Measurements from ENCODE around the gene TSPO2.

The TSPO2 gene, protein sequence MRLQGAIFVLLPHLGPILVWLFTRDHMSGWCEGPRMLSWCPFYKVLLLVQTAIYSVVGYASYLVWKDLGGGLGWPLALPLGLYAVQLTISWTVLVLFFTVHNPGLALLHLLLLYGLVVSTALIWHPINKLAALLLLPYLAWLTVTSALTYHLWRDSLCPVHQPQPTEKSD

DNA sequence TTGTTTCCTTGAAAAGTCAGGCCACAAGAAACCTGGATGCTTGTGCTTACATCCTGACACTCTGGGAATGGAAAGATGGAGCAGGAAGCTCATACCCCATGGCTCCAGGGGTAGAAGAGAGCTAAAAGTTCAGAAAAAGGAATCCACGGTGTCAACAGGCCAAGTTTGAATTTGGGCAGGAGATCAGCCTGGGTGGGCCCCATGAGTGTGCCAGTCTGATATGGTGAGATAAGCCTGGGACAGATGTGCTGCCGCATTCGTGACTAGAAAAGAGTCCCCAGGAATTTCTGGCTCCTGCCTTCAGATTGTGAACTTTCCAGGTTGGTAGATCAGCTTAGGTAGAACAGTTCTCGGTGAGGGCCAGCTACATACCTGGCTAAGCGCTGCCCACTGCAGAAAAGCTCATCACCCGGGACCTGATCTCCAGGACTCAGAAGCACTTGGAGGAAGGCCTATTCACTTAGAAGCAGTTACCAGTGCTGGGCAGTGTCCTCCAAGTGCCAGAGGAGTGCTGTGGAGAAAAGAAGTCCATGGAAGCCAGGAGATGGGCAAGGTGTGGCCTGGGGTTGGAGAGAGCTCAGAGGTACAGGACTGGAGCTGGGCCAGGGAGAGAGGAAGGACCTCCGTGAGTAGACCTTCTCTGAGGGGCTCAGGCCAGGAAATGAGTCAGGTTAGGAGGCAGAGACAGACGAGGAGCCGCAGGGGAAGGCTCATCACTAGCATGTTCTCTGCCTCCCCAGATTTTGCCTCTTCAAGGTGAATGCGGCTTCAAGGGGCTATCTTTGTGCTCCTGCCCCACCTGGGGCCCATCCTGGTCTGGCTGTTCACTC lies at the start of gene TSPO2:
TSPO2 (plus strand) TSS at position 242 of the 830 bp plus-strand sequence; CDS start at position 761, 519 bp downstream.
- no peak within 1 kb of the TSS for H3K4me2 ChIP-seq (ENCODE audit: low read depth, low read length, poor library complexity, severe bottlenecking)
- H3K27ac ChIP-seq (ENCODE audit: low read depth, low read length) = no peak within 1 kb of the TSS

DNA sequence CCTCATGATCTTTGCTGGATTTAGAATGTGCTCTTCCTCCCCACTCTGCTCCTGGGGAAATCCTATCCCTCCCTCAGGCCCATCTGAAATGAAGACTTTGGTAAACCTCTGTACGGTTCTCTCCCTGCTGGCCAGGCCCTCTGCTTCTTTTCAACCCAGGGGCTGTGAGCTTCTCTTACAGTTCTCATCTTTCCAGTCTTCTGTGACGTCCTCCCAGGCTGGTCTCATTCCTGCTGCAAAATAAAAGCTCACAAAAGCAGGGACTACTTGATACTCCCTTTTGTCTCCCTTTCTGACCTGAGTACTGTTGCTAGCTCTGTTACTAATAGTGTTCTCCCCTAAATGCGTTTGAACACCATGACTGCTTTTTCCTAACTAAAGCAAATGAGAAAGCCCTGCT lies 49.5 kb upstream of the TSPO2 start:
- Histone ChIP-seq H3K9me2 (replicated peaks; ENCODE audit: insufficient read depth, low read length) (no peaks in the 10 kb centered on the region), H3F3A (ENCODE audit: insufficient read depth) (no peaks in the 10 kb centered on the region), H3K4me2 (ENCODE audit: low read depth, low read length, poor library complexity, severe bottlenecking) (no peak overlapping the region), H3K4me3 (ENCODE audit: insufficient read depth, low read length, poor library complexity, severe bottlenecking) (no peak overlapping the region), H3K27me3 (ENCODE audit: low read length) (0 out of 2 replicates have a peak, but pooled peaks cover 3% of the 10 kb centered on the region), H3K9ac (ENCODE audit: low read length) (no peak overlapping the region), H3K9me3 (ENCODE audit: insufficient read depth, low read length) (no peaks in the 10 kb centered on the region), H4K20me1 (ENCODE audit: low read depth, low read length) (no peaks in the 10 kb centered on the region), H3K27ac (ENCODE audit: low read depth, low read length) (no peak overlapping the region), H3K36me3 (ENCODE audit: low read length) (no peaks in the 10 kb centered on the region), H3K79me2 (ENCODE audit: insufficient read depth, low read length) (no peaks in the 10 kb centered on the region), H2AFZ (ENCODE audit: low read depth, low read length, severe bottlenecking) (no peak overlapping the region)
- TF ChIP-seq, protein P1, sequence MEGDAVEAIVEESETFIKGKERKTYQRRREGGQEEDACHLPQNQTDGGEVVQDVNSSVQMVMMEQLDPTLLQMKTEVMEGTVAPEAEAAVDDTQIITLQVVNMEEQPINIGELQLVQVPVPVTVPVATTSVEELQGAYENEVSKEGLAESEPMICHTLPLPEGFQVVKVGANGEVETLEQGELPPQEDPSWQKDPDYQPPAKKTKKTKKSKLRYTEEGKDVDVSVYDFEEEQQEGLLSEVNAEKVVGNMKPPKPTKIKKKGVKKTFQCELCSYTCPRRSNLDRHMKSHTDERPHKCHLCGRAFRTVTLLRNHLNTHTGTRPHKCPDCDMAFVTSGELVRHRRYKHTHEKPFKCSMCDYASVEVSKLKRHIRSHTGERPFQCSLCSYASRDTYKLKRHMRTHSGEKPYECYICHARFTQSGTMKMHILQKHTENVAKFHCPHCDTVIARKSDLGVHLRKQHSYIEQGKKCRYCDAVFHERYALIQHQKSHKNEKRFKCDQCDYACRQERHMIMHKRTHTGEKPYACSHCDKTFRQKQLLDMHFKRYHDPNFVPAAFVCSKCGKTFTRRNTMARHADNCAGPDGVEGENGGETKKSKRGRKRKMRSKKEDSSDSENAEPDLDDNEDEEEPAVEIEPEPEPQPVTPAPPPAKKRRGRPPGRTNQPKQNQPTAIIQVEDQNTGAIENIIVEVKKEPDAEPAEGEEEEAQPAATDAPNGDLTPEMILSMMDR (IDR thresholded peaks at IDR 0.05; ENCODE audit: insufficient read depth, low read length, poor library complexity, severe bottlenecking) = no peak
- no peak for TF ChIP-seq EZH2phosphoT487 (conservative IDR thresholded peaks at IDR 0.05; ENCODE audit: low read length)

More for the DNA sequence above, at the start of gene TSPO2:
- Histone ChIP-seq H3K27me3 (ENCODE audit: low read length) (no peaks in the 10 kb centered on the region), H2AFZ (ENCODE audit: low read depth, low read length, severe bottlenecking) (no peak within 1 kb of the TSS), H3F3A (ENCODE audit: insufficient read depth) (no peaks in the 10 kb centered on the region), H3K79me2 (ENCODE audit: insufficient read depth, low read length) (no peaks in the 10 kb centered on the region), H3K9ac (ENCODE audit: low read length) (no peak within 1 kb of the TSS), H3K9me3 (ENCODE audit: insufficient read depth, low read length) (no peaks in the 10 kb centered on the region), H4K20me1 (ENCODE audit: low read depth, low read length) (no peaks in the 10 kb centered on the region), H3K9me2 (replicated peaks; ENCODE audit: insufficient read depth, low read length) (no peaks in the 10 kb centered on the region), H3K36me3 (ENCODE audit: low read length) (no peaks in the 10 kb centered on the region), H3K4me3 (ENCODE audit: insufficient read depth, low read length, poor library complexity, severe bottlenecking) (no peak within 1 kb of the TSS)
- TF ChIP-seq EZH2phosphoT487 (conservative IDR thresholded peaks at IDR 0.05; ENCODE audit: low read length) = no peak
- TF ChIP-seq, protein P1 (IDR thresholded peaks at IDR 0.05; ENCODE audit: insufficient read depth, low read length, poor library complexity, severe bottlenecking) = no peak

DNA sequence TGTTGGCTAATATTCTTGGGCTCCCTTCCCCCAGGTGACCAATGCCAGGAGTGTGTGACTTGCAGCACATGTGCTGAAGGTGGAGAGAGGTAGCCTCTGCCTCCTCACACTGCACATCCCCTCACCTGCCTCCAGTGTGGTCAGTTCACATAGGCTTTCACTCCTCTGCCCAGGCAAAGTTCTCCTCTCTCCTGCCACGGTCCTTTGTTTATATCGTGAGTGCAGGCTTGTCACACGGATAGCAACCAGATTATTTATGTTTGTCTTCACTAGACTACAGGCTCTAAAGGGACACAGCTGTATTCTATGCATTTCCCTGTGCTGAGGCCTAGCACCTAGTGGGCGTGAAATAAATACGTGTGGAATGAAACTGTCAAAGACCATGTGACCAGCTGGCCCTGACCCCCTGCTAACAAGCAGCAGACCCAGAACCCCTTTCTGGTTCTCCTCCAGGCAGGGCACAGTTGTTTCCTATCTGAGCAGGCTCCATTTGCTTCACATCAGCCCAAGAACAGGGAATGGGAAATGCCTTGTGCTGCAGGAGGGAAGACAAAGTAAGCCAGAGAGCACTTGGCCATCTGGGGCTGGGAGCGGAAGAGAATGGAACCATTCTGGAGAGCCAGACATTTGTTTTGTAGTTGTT lies 45.6 kb upstream of the TSPO2 start:
- Histone ChIP-seq H2AFZ (ENCODE audit: low read depth, low read length, severe bottlenecking) (no peak overlapping the region), H3K9me2 (replicated peaks; ENCODE audit: insufficient read depth, low read length) (no peaks in the 10 kb centered on the region), H3K4me3 (ENCODE audit: insufficient read depth, low read length, poor library complexity, severe bottlenecking) (no peak overlapping the region), H3K4me2 (ENCODE audit: low read depth, low read length, poor library complexity, severe bottlenecking) (no peak overlapping the region), H3K9ac (ENCODE audit: low read length) (no peak overlapping the region), H3F3A (ENCODE audit: insufficient read depth) (no peaks in the 10 kb centered on the region), H3K27ac (ENCODE audit: low read depth, low read length) (no peak overlapping the region), H3K79me2 (ENCODE audit: insufficient read depth, low read length) (no peaks in the 10 kb centered on the region), H4K20me1 (ENCODE audit: low read depth, low read length) (no peaks in the 10 kb centered on the region), H3K27me3 (ENCODE audit: low read length) (0 out of 2 replicates have a peak, but pooled peaks cover 3% of the 10 kb centered on the region), H3K9me3 (ENCODE audit: insufficient read depth, low read length) (no peaks in the 10 kb centered on the region), H3K36me3 (ENCODE audit: low read length) (no peaks in the 10 kb centered on the region)
- TF ChIP-seq, protein P1 (IDR thresholded peaks at IDR 0.05; ENCODE audit: insufficient read depth, low read length, poor library complexity, severe bottlenecking) = no peak
- no peak for TF ChIP-seq EZH2phosphoT487 (conservative IDR thresholded peaks at IDR 0.05; ENCODE audit: low read length)
